Activated gamma-delta T cell treated with anti-CD3 and anti-CD28 coated beads, Interleukin-2, amount 50 U/mL, for 16 hours (primary cell): ENCODE results near the gene CBR3.
"Not testable (repeated sequence)": the region's sequence is repeated elsewhere in the genome, so short reads cannot be mapped to it uniquely, and the experiment has no call there.

Experiments
- DNase-seq: peaks from one replicate; pipeline ENCODE4 v3.0.0-alpha.2; 2020; ENCODE audit warnings: low read depth

CBR3 gene

DNA sequence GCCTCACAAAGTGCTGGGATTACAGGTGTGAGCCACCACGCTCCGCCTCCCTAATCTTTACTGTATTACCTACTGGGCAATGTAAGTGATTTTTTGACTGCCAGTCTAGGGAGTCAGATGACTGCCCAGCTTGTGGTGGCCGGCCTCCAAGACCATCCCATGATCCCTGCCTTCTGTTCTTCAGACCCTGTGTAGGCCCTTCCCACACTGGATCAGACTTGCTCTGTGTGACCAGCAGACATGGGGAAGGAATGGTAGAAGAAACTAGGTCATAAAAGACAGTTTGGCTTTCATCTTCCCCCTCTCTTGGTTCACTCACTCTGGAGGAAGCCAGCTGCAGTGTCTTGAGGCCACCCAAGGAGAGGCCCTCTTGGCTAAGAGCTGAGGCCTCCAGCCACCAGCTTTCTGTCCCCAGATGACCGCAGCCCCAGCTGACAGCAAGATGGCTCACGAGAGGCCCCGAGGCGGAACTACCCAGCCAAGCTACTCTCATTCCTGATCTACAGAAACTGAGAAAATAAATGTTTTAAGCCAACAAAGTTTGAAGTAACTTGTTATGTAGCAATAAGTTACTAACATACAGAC is 14.5 kb upstream of the CBR3 start:
- no peak for DNase-seq

DNA sequence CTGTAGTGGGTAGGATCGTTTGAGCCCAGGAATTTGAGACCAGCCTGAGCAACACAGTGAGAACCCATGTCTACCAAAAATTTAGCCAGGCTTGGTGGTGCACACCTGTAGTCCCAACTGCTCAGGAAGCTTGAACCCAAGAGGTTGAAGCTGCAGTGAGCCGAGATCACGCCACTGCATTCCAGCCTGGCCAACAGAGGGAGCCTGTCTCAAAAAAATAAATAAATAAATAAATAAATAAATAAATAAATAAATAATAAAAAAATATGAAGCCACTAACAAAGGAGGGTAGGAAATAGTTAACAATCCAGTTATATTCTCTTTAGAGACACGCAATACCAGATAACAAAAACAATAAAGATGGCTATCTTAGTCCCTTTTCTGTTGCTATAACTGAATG is 11.9 kb upstream of the CBR3 start:
- no peak for DNase-seq

DNA sequence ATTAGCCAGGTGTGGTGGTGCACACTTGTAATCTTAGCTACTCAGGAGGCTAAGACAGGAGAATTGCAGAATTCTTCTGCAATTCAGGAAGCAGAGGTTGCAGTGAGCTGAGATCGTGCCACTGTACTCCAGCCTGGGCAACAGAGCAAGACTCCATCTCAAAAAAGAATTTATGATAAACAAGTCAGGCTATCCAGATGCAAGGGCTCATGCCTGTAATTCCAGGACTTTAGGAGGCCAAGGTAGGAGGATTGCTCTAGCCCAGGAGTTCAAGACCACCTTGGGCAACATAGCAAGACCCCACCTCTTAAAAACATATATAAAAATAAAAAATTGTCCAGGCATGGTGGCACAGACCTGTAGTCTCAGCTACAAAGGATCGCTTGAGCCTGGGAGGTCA is 10.5 kb upstream of the CBR3 start:
- DNase-seq: no peak

GRCh38 chr21:36125512-36126207 is 9.2 kb upstream of the CBR3 start:
- peak; percentile 30 for DNase-seq

- no peak for DNase-seq
Observed at GRCh38 chr21:36126208-36126565, 8.7 kb upstream of the CBR3 start.

- no peak for DNase-seq
Observed at GRCh38 chr21:36126621-36127110, 8.2 kb upstream of the CBR3 start.

GRCh38 chr21:36127250-36127904 is 7.5 kb upstream of the CBR3 start:
- no peak for DNase-seq

DNA sequence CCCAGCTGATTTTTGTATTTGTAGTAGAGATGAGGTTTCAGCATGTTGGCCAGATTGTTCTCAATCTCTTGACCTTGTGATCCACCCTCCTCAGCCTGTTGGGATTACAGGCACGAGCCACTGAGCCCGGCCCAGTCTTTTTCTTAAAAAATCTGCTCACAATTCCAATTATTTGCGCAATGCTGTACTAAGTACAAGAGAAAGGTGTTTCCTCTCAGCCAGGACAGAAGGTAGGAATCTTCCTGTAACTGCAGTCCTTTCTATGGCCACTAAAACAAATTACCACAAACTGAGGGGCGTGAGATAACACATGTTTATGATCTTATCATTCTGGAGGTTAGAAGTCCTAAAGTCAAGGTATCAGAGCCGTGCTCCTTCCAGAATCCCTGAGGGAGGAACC is 6.9 kb upstream of the CBR3 start:
- DNase-seq: no peak

DNA sequence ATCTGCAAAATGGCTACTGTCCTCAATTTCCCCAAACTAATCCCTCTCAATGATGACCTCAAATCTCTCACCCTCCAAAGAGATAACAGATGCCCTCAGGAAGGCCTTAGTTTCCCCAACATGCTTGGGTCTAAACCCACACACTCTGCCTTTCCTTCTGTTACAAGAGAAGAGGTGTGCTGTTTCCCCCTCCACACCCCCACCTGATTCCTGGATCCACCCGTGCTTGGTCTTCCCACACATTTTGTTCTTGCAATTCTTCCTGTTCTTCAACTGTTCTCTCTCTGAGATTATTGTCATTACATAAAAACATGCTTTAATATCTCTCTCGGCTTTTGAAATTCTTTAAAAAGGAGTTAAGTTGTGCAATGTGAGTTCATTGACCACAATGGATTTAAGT is 5.7 kb upstream of the CBR3 start:
- no peak for DNase-seq

- DNase-seq: not testable (repeated sequence)
Observed at GRCh38 chr21:36130414-36130762, 4.5 kb upstream of the CBR3 start.

- not testable (repeated sequence) for DNase-seq
Observed at GRCh38 chr21:36130839-36131238, 4.0 kb upstream of the CBR3 start.

- no peak for DNase-seq
Observed at GRCh38 chr21:36132696-36133095, 2.2 kb upstream of the CBR3 start.

GRCh38 chr21:36135391-36136102 is 668 bp downstream of the CBR3 start:
- DNase-seq: peak; percentile 19

- DNase-seq: not testable (repeated sequence)
Observed at GRCh38 chr21:36139791-36140190, 4.9 kb downstream of the CBR3 start.

- DNase-seq: peak; percentile 78
Observed at GRCh38 chr21:36141513-36141925, 6.6 kb downstream of the CBR3 start.

GRCh38 chr21:36144233-36144632 is 9.4 kb downstream of the CBR3 start:
- DNase-seq: not testable (repeated sequence)

DNA sequence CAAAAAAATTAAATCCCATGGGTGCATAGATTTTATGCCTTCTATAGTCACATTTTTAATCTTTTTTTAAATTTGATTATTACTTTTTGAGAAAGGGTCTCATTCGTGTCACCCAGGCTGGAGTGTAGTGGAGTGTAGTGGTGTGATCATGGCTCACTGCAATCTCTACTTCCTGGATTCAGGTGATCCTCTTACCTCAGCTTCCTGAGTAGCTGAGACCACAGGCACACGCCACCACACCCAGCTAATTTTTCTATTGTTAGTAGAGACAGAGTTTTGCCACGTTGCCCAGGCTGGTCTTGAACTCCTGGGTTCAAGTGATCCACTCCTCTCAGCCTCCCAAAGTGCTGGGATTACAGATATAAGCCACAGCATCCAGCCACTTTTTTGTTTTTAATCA is 10.4 kb downstream of the CBR3 start:
- no peak for DNase-seq

DNA sequence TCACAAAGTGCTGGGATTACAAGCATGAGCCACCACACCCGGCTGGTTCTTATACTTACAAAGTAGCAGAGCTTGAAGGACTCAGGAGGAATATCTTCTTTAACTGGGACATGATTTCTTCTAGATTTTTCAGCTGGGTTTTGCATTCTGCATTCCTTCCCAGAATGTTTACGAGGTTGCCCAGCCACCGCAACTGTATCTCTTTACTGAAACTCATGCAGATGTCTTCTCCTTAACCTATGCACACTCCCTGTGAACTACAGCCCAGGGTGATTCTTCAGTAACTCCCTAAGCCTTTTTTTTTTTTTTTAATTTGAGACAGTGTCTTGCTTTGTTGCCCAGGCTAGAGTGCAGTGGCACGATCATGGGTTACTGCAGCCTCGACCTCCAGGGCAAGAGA is 13.0 kb downstream of the CBR3 start:
- no peak for DNase-seq

GRCh38 chr21:36148886-36149285 is 14.0 kb downstream of the CBR3 start:
- no peak for DNase-seq

- no peak for DNase-seq
Observed at GRCh38 chr21:36149788-36150711, 15.2 kb downstream of the CBR3 start.

DNA sequence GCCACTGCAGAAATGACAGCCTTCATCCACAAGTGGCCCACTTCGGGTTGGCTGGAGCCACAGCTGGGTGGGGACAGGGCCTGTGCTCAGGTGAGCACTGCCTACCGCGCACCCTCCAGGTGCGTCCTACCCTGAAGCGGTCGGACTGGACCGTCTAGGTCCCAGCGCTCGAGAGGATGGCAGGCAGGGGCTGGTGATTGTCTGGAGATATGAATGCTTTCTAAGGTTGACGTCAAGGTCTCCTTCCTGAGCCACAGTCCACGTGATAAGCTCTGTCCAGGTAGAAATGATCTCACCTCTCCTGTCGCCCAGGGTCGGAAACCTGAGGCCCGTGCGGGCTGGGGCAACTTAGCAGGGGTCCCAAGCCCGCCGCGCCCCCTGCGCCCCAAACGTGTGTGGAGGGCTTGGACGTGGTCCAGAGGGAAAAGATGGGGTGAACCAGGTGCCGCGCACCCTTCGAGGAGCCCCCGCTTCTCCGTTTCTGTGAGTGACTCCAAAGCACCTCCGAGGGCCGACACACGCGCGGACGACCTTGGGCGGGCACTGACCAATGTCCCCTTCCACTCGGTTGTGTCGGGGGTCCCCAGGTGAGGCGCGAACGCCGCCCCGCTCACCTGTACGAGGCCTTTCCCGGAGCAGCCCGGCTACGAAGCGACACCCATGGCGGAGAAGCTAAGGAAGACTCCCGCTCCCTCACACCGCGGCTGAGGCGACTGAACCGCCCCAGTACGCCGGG is 20.9 kb downstream of the CBR3 start:
- DNase-seq: no peak
